ENCODE data around the gene TRIM25. TPM values are rescaled to one million over a fixed set of nuclear protein-coding genes. Genes with fewer than 3 reads are reported as not detected.

Gene TRIM25
- total RNA-seq, 4 donors from 2014 or later = 25.4 to 38.6 (median 34.6) TPM

DNA sequence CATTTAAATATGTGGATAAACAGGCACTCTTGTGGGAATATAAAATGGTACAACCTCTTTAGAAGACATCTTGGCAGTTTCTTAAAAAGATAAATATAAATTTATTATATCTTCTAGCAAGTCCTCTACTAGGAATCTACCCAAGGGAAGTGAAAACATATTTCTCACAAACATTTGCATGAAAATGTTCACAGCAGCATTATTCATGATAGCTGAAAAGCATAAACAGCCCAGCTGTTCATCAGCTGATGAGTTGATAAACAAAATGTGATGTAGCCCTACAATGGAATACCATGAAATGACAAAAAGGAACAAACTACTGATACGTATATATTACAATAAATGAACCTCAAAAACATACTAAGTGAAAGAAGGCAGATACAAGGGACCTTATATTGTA, 67.9 kb downstream of the TRIM25 start:
- H3K27me3 ChIP-seq = no peaks in the 10 kb centered on the region
- H3K27ac ChIP-seq = no peak overlapping the region
- no peak for TF ChIP-seq POLR2A (IDR thresholded peaks at IDR 0.05)
- TF ChIP-seq, protein P1, sequence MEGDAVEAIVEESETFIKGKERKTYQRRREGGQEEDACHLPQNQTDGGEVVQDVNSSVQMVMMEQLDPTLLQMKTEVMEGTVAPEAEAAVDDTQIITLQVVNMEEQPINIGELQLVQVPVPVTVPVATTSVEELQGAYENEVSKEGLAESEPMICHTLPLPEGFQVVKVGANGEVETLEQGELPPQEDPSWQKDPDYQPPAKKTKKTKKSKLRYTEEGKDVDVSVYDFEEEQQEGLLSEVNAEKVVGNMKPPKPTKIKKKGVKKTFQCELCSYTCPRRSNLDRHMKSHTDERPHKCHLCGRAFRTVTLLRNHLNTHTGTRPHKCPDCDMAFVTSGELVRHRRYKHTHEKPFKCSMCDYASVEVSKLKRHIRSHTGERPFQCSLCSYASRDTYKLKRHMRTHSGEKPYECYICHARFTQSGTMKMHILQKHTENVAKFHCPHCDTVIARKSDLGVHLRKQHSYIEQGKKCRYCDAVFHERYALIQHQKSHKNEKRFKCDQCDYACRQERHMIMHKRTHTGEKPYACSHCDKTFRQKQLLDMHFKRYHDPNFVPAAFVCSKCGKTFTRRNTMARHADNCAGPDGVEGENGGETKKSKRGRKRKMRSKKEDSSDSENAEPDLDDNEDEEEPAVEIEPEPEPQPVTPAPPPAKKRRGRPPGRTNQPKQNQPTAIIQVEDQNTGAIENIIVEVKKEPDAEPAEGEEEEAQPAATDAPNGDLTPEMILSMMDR (IDR thresholded peaks at IDR 0.05) = no peak
- H3K36me3 ChIP-seq = peaks cover 0 to 48% (median 0%) of the 10 kb centered on the region in 3 donors
- H3K4me1 ChIP-seq = no peaks in the 10 kb centered on the region
- DNase-seq = no peak
- no peaks in the 10 kb centered on the region for H3K9me3 ChIP-seq
- intact Hi-C loops (cut with DNase I) = no loop called here
- WGBS, 2 donors = 95 to 100% methylated on average over 1 of the region's 1 CpG
- no peak overlapping the region for H3K4me3 ChIP-seq

DNA sequence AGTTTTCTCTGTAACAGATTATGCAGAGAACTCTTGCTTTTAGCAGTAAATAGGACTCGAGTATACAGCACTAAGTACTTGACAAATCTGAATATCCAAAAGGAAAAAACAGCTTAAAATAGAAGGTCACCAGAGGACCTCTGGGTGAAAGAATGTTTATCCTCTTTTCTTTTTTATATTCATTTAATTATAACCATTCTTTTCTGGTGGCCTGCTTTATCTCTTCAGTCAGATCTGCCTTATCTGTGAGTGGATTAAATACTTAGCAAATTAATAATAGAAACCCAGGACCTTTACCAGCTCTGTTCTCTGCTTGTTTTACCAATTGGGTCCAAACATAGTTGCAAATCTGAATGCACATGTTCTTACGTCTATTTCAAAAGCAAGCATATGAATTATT, 71.3 kb downstream of the TRIM25 start:
- no peaks in the 10 kb centered on the region for H3K9me3 ChIP-seq
- no peaks in the 10 kb centered on the region for H3K27me3 ChIP-seq
- no peak for TF ChIP-seq POLR2A (IDR thresholded peaks at IDR 0.05)
- TF ChIP-seq, protein P1 (IDR thresholded peaks at IDR 0.05) = no peak
- intact Hi-C loops (cut with DNase I) = no loop called here
- H3K4me3 ChIP-seq = no peak overlapping the region
- H3K27ac ChIP-seq = no peak overlapping the region
- H3K36me3 ChIP-seq = peaks cover 0 to 20% (median 0%) of the 10 kb centered on the region in 3 donors
- DNase-seq = no peak
- 61 to 75% methylated on average over 2 of the region's 2 CpGs for WGBS, 2 donors
- H3K4me1 ChIP-seq = peaks cover 0 to 3% (median 0%) of the 10 kb centered on the region in 3 donors

DNA sequence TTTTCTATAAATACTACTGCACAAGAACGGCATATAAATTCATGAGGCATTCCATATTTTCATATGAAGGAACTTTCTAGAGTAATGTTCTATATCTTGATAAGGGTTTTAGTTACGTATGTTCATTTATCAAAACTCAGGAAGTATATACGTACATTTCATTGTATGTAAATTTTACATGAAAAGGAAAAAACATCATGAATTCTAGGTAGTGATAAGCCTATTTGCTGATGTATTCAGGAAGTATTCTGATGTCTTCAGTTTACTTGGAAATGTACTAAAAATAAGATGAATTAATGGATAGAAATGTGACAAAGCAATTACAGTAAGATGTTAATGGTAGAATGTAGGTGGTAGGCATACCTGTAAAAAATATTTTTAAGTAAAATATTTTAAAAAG, 75.2 kb downstream of the TRIM25 start:
- peaks cover 0 to 6% (median 0%) of the 10 kb centered on the region in 3 donors for H3K36me3 ChIP-seq
- peaks cover 0 to 36% (median 14%) of the 10 kb centered on the region in 3 donors for H3K4me1 ChIP-seq
- no peaks in the 10 kb centered on the region for H3K9me3 ChIP-seq
- TF ChIP-seq, protein P1 (IDR thresholded peaks at IDR 0.05) = no peak
- H3K27ac ChIP-seq = no peak overlapping the region
- H3K4me3 ChIP-seq = no peak overlapping the region
- intact Hi-C loops (cut with DNase I) = no loop called here
- WGBS, 2 donors = 74 to 86% methylated on average over 3 of the region's 3 CpGs
- no peak for DNase-seq
- H3K27me3 ChIP-seq = no peaks in the 10 kb centered on the region

Small RNA genes within 50 kb of the gene (small RNA-seq; reads per million reads assigned to genes)
- gene AC015912.2 (0 reads per million in 4 donors), gene RNU6-1158P (0 reads per million in 4 donors)

Other genes starting within 250 kb of the TRIM25 start
- 1 to 10 TPM in 1 of 4 donors, under 1 TPM in 3; 0.27 to 1.7 (median 0.53) TPM for gene C17orf67, start 80.1 kb downstream of the TRIM25 start, total RNA-seq
- 10 to 100 TPM in 1 of 4 donors, 1 to 10 TPM in 3; 1.7 to 10.7 (median 7.9) TPM for gene DGKE, start 79.9 kb downstream of the TRIM25 start, total RNA-seq
- gene COIL, start 47.0 kb upstream of the TRIM25 start, total RNA-seq = 10 to 100 TPM; 10.8 to 13.2 (median 11.4) TPM
- 100 to 1,000 TPM in 1 of 4 donors, 10 to 100 TPM in 3; 53.0 to 129 (median 61.5) TPM for gene SCPEP1, start 64.1 kb upstream of the TRIM25 start, total RNA-seq
- gene AKAP1, start 171.2 kb upstream of the TRIM25 start, total RNA-seq = 10 to 100 TPM; 22.6 to 51.9 (median 33.3) TPM